ENCODE data around the gene DCP1B.

The DCP1B gene

GRCh38 chr12:1948883-1949282 lies 55.4 kb downstream of the DCP1B start:
- no peak for TF ChIP-seq CTCF (IDR thresholded peaks at IDR 0.05)

- TF ChIP-seq CTCF (IDR thresholded peaks at IDR 0.05), result no peak
Measured at GRCh38 chr12:1947081-1947480, 57.2 kb downstream of the DCP1B start.

DNA sequence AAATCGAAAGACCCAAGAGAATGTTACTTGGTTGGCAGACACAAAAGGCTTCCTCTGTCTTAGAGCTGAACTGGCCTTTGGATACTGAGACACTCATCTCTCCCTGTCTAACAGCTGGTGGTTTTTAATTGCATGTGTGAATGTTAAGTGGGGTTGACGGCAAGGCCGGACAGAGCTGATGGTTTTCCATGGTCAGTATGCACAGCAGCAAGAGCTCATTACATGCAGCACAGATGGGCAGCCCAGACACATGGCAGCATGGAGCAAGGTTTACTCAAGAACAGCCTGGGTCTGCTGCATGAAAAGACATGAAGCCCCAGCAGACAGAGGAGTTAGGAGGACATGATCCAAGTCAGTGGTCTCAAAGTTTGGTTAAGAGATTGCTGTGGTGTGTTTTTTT lies 58.0 kb downstream of the DCP1B start:
- no peak for TF ChIP-seq CTCF (IDR thresholded peaks at IDR 0.05)

DNA sequence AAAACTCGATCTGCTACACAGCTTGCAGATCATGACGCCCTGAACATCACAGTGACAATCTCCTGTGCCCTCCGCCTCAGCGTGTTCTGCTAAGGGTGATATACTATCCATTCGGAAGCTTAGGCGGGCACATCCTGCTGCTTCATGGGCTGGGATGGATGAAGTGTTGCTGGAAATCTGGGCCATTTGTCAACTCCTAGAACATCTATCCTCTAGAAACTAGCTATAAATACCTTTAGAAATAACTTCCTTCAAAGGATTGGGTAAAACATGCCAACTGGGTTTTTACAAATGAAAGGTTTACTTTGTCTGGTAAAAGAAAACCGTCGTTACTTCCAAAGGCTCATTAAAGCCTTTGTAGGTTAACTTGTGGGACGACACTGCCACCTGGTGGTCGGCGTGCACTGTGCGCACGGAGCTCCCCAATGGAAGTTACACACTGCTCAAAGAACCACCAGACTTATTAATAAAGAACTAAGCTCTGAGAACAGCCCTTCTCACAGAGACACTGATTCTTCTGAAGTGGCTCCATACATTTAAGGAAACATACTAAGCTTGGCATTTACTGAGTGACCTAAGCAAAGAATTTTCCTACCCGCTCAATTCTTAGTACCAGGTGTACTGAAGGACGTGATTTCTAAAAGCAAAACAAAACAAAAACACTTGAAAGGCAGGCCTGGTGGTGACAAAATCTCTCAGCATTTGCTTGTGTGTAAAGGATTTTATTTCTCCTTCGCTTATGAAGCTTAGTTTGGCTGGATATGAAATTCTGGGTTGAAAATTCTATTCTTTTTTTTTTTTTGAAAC lies 64.3 kb downstream of the DCP1B start:
- peak; percentile 97 for TF ChIP-seq CTCF (IDR thresholded peaks at IDR 0.05)

- TF ChIP-seq CTCF (IDR thresholded peaks at IDR 0.05), result no peak
Measured at GRCh38 chr12:1939331-1939730, 64.9 kb downstream of the DCP1B start.

- no peak for TF ChIP-seq CTCF (IDR thresholded peaks at IDR 0.05)
Measured at GRCh38 chr12:1937481-1938224, 66.6 kb downstream of the DCP1B start.

GRCh38 chr12:1936406-1937320 lies 67.6 kb downstream of the DCP1B start:
- TF ChIP-seq CTCF (IDR thresholded peaks at IDR 0.05), result no peak

Measured in LNCAP (cell line).